HepG2 (cell line): ENCODE data around the gene SLC39A3. TPM values are rescaled to one million over a fixed set of nuclear protein-coding genes. Genes with fewer than 3 reads are reported as not detected.
"Not testable (repeated sequence)": the region's sequence is repeated elsewhere in the genome, so short reads cannot be mapped to it uniquely, and the experiment has no call there.

Source experiments
- ATAC-seq: fragments of 200-7000 bp; cut with Tn5 transposase; 3 replicates; pipeline ENCODE4 v1.9.1; 2020; ENCODE audit warnings: mild to moderate bottlenecking, moderate library complexity
- BruUV-seq: library from RNA; stranded (reverse); fragments of 400-500 nt; replicated peaks from 2 replicates; lab custom pipeline; 2021; lab: Mats Ljungman, UMichigan
- CTCF ChIA-PET: fragments of 300-600 bp; formaldehyde crosslinking; extraction: SDS; loops from one replicate; lab custom pipeline; 2021; ENCODE audit warnings: low total read pairs, inconsistent platforms, low intra/inter-chr PET ratio; lab: Yijun Ruan, JAX
- POLR2A ChIA-PET: fragments of 350-600 bp; sonication (Branson Sonifier 250); formaldehyde crosslinking; loops from one replicate; lab custom pipeline; 2020; ENCODE audit warnings: antibody characterized with exemption, inconsistent platforms; lab: Yijun Ruan, JAX
- DNase-seq: peaks from one replicate; pipeline ENCODE4 v3.0.0-alpha.2; 2015; ENCODE audit warnings: low spot score
- FAIRE-seq: peaks from 3 replicates; lab custom pipeline; 2011; peaks lifted over from hg19 to GRCh38; lab: Jason Lieb, UNC
- H2AFZ ChIP-seq: one replicate; pipeline ENCODE4 v1.6.1; 2011; ENCODE audit warnings: low read length, inconsistent platforms
- H3K27ac ChIP-seq: fragments of 300-600 bp; 3 replicates; pipeline ENCODE4 v1.8.0; 2011; ENCODE audit warnings: mixed run types, mild to moderate bottlenecking, mixed read lengths, low read length, inconsistent platforms; ENCODE audit not compliant: insufficient read depth; ENCODE audit errors: extremely low read length
- H3K27me3 ChIP-seq, 2 experiments: fragments of 200-600 bp in 1 of 2; 2 replicates in 1 of 2; 3 replicates in 1 of 2; pipeline versions ENCODE4 v1.6.0 to v1.8.0; 2011; ENCODE audit warnings: low read length in 2 of 2, mild to moderate bottlenecking in 2 of 2, moderate library complexity in 2 of 2, inconsistent platforms in 1 of 2; ENCODE audit not compliant: insufficient read depth in 2 of 2, control insufficient read depth in 1 of 2
- H3K36me3 ChIP-seq, 2 experiments: fragments of 200-600 bp in 1 of 2; replicated peaks in 1 of 2; 2 replicates in 1 of 2; 3 replicates in 1 of 2; pipeline versions ENCODE4 v1.5.1 to v1.8.0; 2011; ENCODE audit warnings: low read length in 2 of 2, inconsistent platforms in 1 of 2; ENCODE audit not compliant: insufficient read depth in 2 of 2, control insufficient read depth in 1 of 2
- H3K4me1 ChIP-seq: 2 replicates; pipeline ENCODE4 v1.5.1; 2012; ENCODE audit warnings: low read length, inconsistent platforms; ENCODE audit not compliant: insufficient read depth
- H3K4me2 ChIP-seq: 2 replicates; pipeline ENCODE4 v1.6.0; 2011; ENCODE audit warnings: low read depth, low read length, inconsistent platforms
- H3K4me3 ChIP-seq, 3 experiments: fragments of 200-600 bp in 1 of 3; sonication (generic), shearing (Covaris generic) in 1 of 3; replicated peaks in 1 of 3; 2 replicates each; pipeline ENCODE4 v1.5.1; 2011 to 2016; ENCODE audit warnings: low read length in 3 of 3, inconsistent platforms in 2 of 3, low read depth in 2 of 3, mild to moderate bottlenecking in 2 of 3, control low read depth in 1 of 3, mixed read lengths in 1 of 3; ENCODE audit not compliant: insufficient read depth in 1 of 3
- H3K79me2 ChIP-seq: one replicate; pipeline ENCODE4 v1.6.1; 2011; ENCODE audit warnings: low read length, inconsistent platforms; ENCODE audit not compliant: insufficient read depth
- H3K9ac ChIP-seq: 2 replicates; pipeline ENCODE4 v1.6.0; 2011; ENCODE audit warnings: mild to moderate bottlenecking, low read depth, low read length, inconsistent platforms; ENCODE audit not compliant: insufficient read depth
- H3K9me3 ChIP-seq: 2 replicates; pipeline ENCODE4 v1.5.1; 2012; ENCODE audit warnings: mild to moderate bottlenecking, low read length
- H4K20me1 ChIP-seq: 2 replicates; pipeline ENCODE4 v1.6.0; 2011; ENCODE audit warnings: inconsistent platforms, mild to moderate bottlenecking, low read length, moderate library complexity; ENCODE audit not compliant: insufficient read depth
- TBX2 ChIP-seq: sonication (generic); formaldehyde crosslinking; IDR thresholded peaks from 2 replicates; pipeline ENCODE4 v1.5.0; 2020; ENCODE audit warnings: missing genetic modification reagents, mild to moderate bottlenecking, borderline replicate concordance
- ZNF24 ChIP-seq: fragments of 450-650 bp; IDR thresholded peaks from 2 replicates; pipeline ENCODE4 v1.6.1; 2017; ENCODE audit warnings: antibody characterized with exemption, mild to moderate bottlenecking
- WGBS: methylation state at CpG from one replicate; pipeline ENCODE4 v1.1.6; 2017; ENCODE audit warnings: low lambda C conversion rate; 5-methylcytosine and 5-hydroxymethylcytosine counted together
- in situ Hi-C: cut with HindIII; loops from 2 replicates; pipeline ENCODE4 v1.10.0; 2017; ENCODE audit warnings: low pct_unique_long_range_greater_than_20kb; ENCODE audit not compliant: extremely low pct_ligation_motif_present
- intact Hi-C: fragments of 100-400 bp; cut with micrococcal nuclease; formaldehyde crosslinking; loops from one replicate; pipeline ENCODE4 v1.10.0; 2022; ENCODE audit not compliant: unreplicated experiment
- polyA plus RNA-seq, 8 experiments: library from polyadenylated mRNA; depleted of rRNA in 3 of 8; stranded (reverse) in 7 of 8; unstranded in 1 of 8; fragments of >200 nt; fragmentation: Illumina TruSeq in 4 of 8; extraction: Trizol in 4 of 8; gene quantifications; 2 replicates each; pipeline versions ENCODE4 v1.2.1 to v1.2.3, GENCODE V29; 2011 to 2016; ENCODE audit warnings: low read depth in 4 of 8, missing spikeins in 1 of 8, mixed read lengths in 1 of 8; ENCODE audit not compliant: insufficient read depth in 1 of 8
- total RNA-seq, 5 experiments: library from RNA; depleted of rRNA; stranded (reverse); fragments of >200 nt; fragmentation: Illumina TruSeq; extraction: Trizol; gene quantifications; 2 replicates each; pipeline ENCODE4 v1.2.3, GENCODE V29; 2016; ENCODE audit warnings: low read depth in 1 of 5
- TF ChIP-seq, protein P1 (sequence below): sonication (generic); formaldehyde crosslinking; IDR thresholded peaks from 2 replicates; pipeline ENCODE4 v1.8.0; 2022; ENCODE audit warnings: mild to moderate bottlenecking, missing genetic modification reagents, moderate library complexity

Gene SLC39A3
- total and polyA plus RNA-seq, 2 of the 13 experiments (the other 11 are each of a cell fraction or from before 2014, with no cell fraction given): 33.6 to 41.6 TPM

DNA sequence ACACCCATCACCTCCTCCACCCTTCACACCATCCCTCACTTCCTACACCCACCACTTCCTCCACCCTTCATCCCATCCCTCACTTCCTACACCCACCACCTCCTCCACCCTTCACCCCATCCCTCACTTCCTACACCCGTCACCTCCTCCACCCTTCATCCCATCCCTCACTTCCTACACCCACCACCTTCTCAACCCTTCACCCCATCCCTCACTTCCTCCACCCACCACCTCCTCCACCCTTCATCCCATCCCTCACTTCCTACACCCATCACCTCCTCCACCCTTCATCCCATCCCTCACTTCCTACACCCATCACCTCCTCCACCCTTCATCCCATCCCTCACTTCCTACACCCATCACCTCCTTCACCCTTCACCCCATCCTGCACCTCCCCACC is 25.7 kb downstream of the SLC39A3 start:
- FAIRE-seq, H3K9ac ChIP-seq, POLR2A ChIA-PET, H3K27ac ChIP-seq, ATAC-seq, CTCF ChIA-PET, H3K9me3 ChIP-seq, H3K4me1 ChIP-seq, BruUV-seq, in situ Hi-C loops, DNase-seq, H3K36me3 ChIP-seq, H3K79me2 ChIP-seq, intact Hi-C loops, H3K4me3 ChIP-seq, H4K20me1 ChIP-seq, H2AFZ ChIP-seq, H3K4me2 ChIP-seq: not testable (repeated sequence)
- peaks cover 1 to 32% of the 10 kb centered on the region in 2 experiments; a peak in 3 of 5 replicates for H3K27me3 ChIP-seq
- 8% methylated on average over 1 of the region's 1 CpG for WGBS

DNA sequence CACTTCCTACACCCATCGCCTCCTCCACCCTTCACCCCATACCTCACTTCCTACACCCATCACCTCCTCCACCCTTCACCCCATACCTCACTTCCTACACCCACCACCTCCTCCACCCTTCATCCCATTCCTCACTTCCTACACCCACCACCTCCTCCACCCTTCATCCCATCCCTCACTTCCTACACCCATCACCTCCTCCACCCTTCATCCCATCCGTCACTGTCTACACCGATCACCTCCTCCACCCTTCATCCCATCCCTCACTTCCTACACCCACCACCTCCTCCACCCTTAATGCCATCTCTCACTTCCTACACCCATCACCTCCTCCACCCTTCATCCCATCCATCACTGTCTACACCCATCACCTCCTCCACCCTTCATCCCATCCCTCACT is 26.6 kb downstream of the SLC39A3 start:
- ATAC-seq, H3K4me1 ChIP-seq, H3K9ac ChIP-seq, BruUV-seq, H3K4me2 ChIP-seq, CTCF ChIA-PET, H3K36me3 ChIP-seq, H3K4me3 ChIP-seq, H3K79me2 ChIP-seq, in situ Hi-C loops, FAIRE-seq, H3K9me3 ChIP-seq, DNase-seq, H4K20me1 ChIP-seq, POLR2A ChIA-PET, H2AFZ ChIP-seq, H3K27ac ChIP-seq, intact Hi-C loops: not testable (repeated sequence)
- WGBS: 51% methylated on average over 3 of the region's 3 CpGs
- H3K27me3 ChIP-seq: peaks cover 0 to 30% of the 10 kb centered on the region in 2 experiments; a peak in 2 of 5 replicates

DNA sequence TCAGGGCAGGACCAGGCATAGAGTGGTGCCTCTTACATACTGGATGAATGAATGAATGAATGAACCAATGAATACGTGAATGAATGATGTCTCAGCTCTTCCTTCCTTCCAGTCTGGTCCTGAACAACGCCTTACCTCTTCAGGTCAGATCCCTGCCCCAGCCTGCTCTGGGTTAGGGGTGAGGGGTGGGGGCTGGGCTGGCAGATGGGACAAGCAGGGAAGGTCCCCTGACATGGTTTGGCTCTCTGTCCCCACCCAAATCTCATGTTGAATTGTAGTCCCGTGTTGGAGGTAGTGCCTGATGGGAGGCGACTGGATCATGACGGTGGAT is 28.0 kb downstream of the SLC39A3 start:
- Histone ChIP-seq H3K9ac (no peak overlapping the region), H2AFZ (no peak overlapping the region), H3K4me3 (no peak overlapping the region), H3K36me3 (no peaks in the 10 kb centered on the region), H3K9me3 (peaks cover 8% of the 10 kb centered on the region), H3K79me2 (no peaks in the 10 kb centered on the region), H3K27ac (no peak overlapping the region), H3K4me2 (no peak overlapping the region), H3K4me1 (no peaks in the 10 kb centered on the region), H3K27me3 (peaks cover 0 to 24% of the 10 kb centered on the region in 2 experiments; a peak in 2 of 5 replicates), H4K20me1 (no peaks in the 10 kb centered on the region)
- no peak for DNase-seq
- ChIA-PET POLR2A (no interaction called here), CTCF (no interaction called here)
- no peak for FAIRE-seq
- WGBS: 0% methylated on average over 1 of the region's 5 CpGs
- no peak for ATAC-seq
- TF ChIP-seq TBX2 (CRISPR knock-in tag) (no peak), ZNF24 (0 out of 2 replicates have a peak, but pooled peaks have one; percentile 29)
- TF ChIP-seq, protein P1, sequence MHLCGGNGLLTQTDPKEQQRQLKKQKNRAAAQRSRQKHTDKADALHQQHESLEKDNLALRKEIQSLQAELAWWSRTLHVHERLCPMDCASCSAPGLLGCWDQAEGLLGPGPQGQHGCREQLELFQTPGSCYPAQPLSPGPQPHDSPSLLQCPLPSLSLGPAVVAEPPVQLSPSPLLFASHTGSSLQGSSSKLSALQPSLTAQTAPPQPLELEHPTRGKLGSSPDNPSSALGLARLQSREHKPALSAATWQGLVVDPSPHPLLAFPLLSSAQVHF (CRISPR knock-in tag): no peak
- TF ChIP-seq, all 625 proteins: peak for 1
- intact Hi-C loops: no loop called here
- in situ Hi-C loops: no loop called here
- no TSS peak for BruUV-seq
